CD4-positive, alpha-beta T cell treated with Interleukin-17A for 1 hour (primary cell): ENCODE measurements around the gene KIF19.

ENCODE experiments used
- DNase-seq: peaks from one replicate; pipeline ENCODE4 v3.0.0-alpha.2; 2020

The KIF19 gene

GRCh38 chr17:74368341-74369081 lies 42.5 kb downstream of the KIF19 start:
- DNase-seq, result peak; percentile 79

GRCh38 chr17:74369221-74369620 lies 43.2 kb downstream of the KIF19 start:
- DNase-seq, result peak; percentile 65

- no peak for DNase-seq
Measured at GRCh38 chr17:74369665-74370490, 43.9 kb downstream of the KIF19 start.

- DNase-seq, result no peak
Measured at GRCh38 chr17:74371653-74372147, 45.7 kb downstream of the KIF19 start.

- DNase-seq, result no peak
Measured at GRCh38 chr17:74372426-74372825, 46.4 kb downstream of the KIF19 start.

- no peak for DNase-seq
Measured at GRCh38 chr17:74373838-74374606, 48.0 kb downstream of the KIF19 start.

- DNase-seq, result no peak
Measured at GRCh38 chr17:74374858-74375257, 48.8 kb downstream of the KIF19 start.

- DNase-seq, result peak; percentile 90
Measured at GRCh38 chr17:74379495-74380085, 53.6 kb downstream of the KIF19 start.

GRCh38 chr17:74380086-74380958 lies 54.3 kb downstream of the KIF19 start:
- DNase-seq, result no peak

GRCh38 chr17:74380959-74381808 lies 55.2 kb downstream of the KIF19 start:
- DNase-seq, result no peak

- no peak for DNase-seq
Measured at GRCh38 chr17:74383141-74383540, 57.1 kb downstream of the KIF19 start.

GRCh38 chr17:74385201-74385600 lies 59.2 kb downstream of the KIF19 start:
- no peak for DNase-seq

- DNase-seq, result no peak
Measured at GRCh38 chr17:74386386-74386785, 60.4 kb downstream of the KIF19 start.

- DNase-seq, result no peak
Measured at GRCh38 chr17:74387365-74388218, 61.6 kb downstream of the KIF19 start.

GRCh38 chr17:74389084-74389753 lies 63.2 kb downstream of the KIF19 start:
- DNase-seq, result no peak

- no peak for DNase-seq
Measured at GRCh38 chr17:74389937-74390679, 64.1 kb downstream of the KIF19 start.

- no peak for DNase-seq
Measured at GRCh38 chr17:74390680-74391653, 64.9 kb downstream of the KIF19 start.
